Activated CD8-positive, alpha-beta memory T cell treated with anti-CD3 and anti-CD28 coated beads, Interleukin-2, amount 10 ng/mL, durations not matched to agents 7 days and 5 days (primary cell): ENCODE results near the gene ARPC2. TPM values are rescaled to one million over a fixed set of nuclear protein-coding genes. Genes with fewer than 3 reads are reported as not detected.

ENCODE experiments used
- ATAC-seq: fragments of 150-1000 bp; cut with Tn5 transposase; one replicate; pipeline ENCODE4 v1.10.0; 2021; ENCODE audit warnings: moderate library complexity
- CTCF ChIA-PET: fragments of 350-600 bp; sonication (Branson Sonifier 250); formaldehyde crosslinking; loops from one replicate; lab custom pipeline; 2021; ENCODE audit warnings: antibody characterized with exemption; lab: Charles Lee
- DNase-seq: peaks from one replicate; pipeline ENCODE4 v3.0.0-alpha.2; 2020
- H3K27ac Mint-ChIP-seq: one replicate; pipeline ENCODE4 v1.8.0; 2021; ENCODE audit warnings: mild to moderate bottlenecking, mixed read lengths
- H3K27me3 Mint-ChIP-seq: one replicate; pipeline ENCODE4 v1.8.0; 2021; ENCODE audit warnings: mixed read lengths
- H3K36me3 Mint-ChIP-seq: one replicate; pipeline ENCODE4 v1.8.0; 2021; ENCODE audit warnings: mild to moderate bottlenecking, mixed read lengths
- H3K4me1 Mint-ChIP-seq: one replicate; pipeline ENCODE4 v1.8.0; 2021; ENCODE audit warnings: mixed read lengths
- H3K4me3 Mint-ChIP-seq: one replicate; pipeline ENCODE4 v1.8.0; 2021; ENCODE audit warnings: mild to moderate bottlenecking, moderate library complexity, mixed read lengths
- H3K9me3 Mint-ChIP-seq: one replicate; pipeline ENCODE4 v1.8.0; 2022; ENCODE audit warnings: low read depth, mixed read lengths
- total RNA-seq, 2 experiments: library from RNA; stranded (reverse); gene quantifications; one replicate each; pipeline ENCODE4 v1.2.3, GENCODE V29; 2021

Gene ARPC2
- total RNA-seq, 2 experiments from 2014 or later = 742 to 839 TPM

DNA sequence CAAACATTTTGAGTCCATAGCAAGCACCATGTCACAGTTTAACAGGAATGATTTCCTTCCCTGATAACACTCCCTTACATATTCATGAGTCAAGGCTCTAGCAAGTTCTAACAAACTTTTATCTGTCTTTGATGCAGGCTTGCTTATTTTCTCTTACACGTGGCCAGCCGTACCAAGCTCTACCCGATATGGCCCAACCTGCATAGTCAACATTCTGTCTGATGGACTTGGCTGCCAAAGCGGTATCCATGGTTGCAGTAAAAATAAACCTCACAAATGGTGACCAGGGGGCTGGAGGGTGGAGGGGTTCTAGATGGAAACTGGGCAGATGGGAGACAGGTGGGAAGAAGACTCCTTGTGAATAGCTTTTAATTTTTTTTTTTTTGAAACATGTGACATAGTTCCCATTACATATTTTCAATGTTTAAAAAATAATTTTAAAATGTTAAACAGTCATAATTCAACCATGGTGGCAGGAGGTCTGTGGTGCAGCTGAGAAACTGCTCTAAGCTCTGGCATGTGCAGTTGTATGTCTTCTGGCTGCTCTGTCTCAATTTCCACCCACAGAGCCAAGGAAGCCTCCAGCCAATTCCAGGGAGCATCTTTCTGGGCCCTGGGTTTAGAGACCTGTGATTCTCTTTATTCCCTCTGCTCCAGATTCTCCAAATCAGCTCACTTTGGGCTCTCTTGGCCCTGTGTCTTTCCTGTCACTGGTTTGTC, 29.5 kb upstream of the ARPC2 start:
- H3K27me3 Mint-ChIP-seq = peaks cover 6% of the 10 kb centered on the region
- H3K9me3 Mint-ChIP-seq = no peaks in the 10 kb centered on the region
- DNase-seq (no peak), ATAC-seq (no peak)
- H3K4me3 Mint-ChIP-seq = no peak overlapping the region
- CTCF ChIA-PET = interaction anchor here (0.8 to 4.1 kb wide), 13 partner anchors 20 to 169 kb away, joined by 3 to 22 read pairs (median 4); partner anchors contain the start of genes CATIP and CXCR1
- peaks cover 15% of the 10 kb centered on the region for H3K4me1 Mint-ChIP-seq
- peak overlapping the region; percentile 37 for H3K27ac Mint-ChIP-seq
- no peaks in the 10 kb centered on the region for H3K36me3 Mint-ChIP-seq

- Mint-ChIP-seq H3K27me3 (peaks cover 6% of the 10 kb centered on the region), H3K4me1 (peaks cover 15% of the 10 kb centered on the region), H3K36me3 (no peaks in the 10 kb centered on the region), H3K27ac (no peak overlapping the region), H3K9me3 (no peaks in the 10 kb centered on the region), H3K4me3 (no peak overlapping the region)
- DNase-seq = no peak
- CTCF ChIA-PET = interaction anchor here (1.0 to 4.1 kb wide), 5 partner anchors 21 to 168 kb away, joined by 3 to 22 read pairs (median 5); partner anchors contain the start of genes CATIP and CXCR1
- no peak for ATAC-seq
These were observed 28.5 kb upstream of the ARPC2 start for GRCh38 chr2:218188528-218188927.

DNA sequence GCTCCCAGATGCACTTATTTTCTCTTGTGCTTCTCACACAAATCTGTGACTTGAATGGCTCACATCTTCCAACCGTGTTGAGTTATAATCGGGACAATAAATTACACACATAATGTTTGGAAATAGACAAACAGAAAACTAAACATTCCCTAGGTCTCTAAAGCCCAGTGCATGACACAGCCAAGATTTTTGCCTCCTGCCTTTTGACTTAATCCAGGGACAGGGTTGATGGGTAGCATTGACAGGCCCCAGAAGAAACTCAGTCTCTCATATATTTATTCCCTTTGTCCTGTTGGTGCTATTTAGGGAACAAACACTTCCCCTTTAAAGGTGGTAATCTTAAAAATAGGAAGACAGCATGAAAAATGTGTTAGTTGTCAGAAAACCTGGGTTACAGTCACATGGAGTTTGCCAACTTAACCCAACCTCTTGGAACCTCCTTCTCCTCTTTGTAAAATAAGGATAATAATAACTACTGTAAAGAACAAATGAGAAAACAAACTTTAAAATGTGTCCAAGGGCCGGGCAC, 24.0 kb upstream of the ARPC2 start:
- CTCF ChIA-PET = no interaction called here
- H3K27me3 Mint-ChIP-seq = peaks cover 15% of the 10 kb centered on the region
- no peak overlapping the region for H3K27ac Mint-ChIP-seq
- H3K4me1 Mint-ChIP-seq = no peaks in the 10 kb centered on the region
- ATAC-seq (no peak), DNase-seq (no peak)
- H3K9me3 Mint-ChIP-seq = no peaks in the 10 kb centered on the region
- no peak overlapping the region for H3K4me3 Mint-ChIP-seq
- H3K36me3 Mint-ChIP-seq = no peaks in the 10 kb centered on the region

GRCh38 chr2:218193701-218194100, 23.3 kb upstream of the ARPC2 start:
- DNase-seq (no peak), ATAC-seq (no peak)
- no peaks in the 10 kb centered on the region for H3K4me1 Mint-ChIP-seq
- H3K9me3 Mint-ChIP-seq = no peaks in the 10 kb centered on the region
- H3K27me3 Mint-ChIP-seq = peaks cover 16% of the 10 kb centered on the region
- H3K4me3 Mint-ChIP-seq = no peak overlapping the region
- CTCF ChIA-PET = no interaction called here
- H3K36me3 Mint-ChIP-seq = no peaks in the 10 kb centered on the region
- H3K27ac Mint-ChIP-seq = no peak overlapping the region

DNA sequence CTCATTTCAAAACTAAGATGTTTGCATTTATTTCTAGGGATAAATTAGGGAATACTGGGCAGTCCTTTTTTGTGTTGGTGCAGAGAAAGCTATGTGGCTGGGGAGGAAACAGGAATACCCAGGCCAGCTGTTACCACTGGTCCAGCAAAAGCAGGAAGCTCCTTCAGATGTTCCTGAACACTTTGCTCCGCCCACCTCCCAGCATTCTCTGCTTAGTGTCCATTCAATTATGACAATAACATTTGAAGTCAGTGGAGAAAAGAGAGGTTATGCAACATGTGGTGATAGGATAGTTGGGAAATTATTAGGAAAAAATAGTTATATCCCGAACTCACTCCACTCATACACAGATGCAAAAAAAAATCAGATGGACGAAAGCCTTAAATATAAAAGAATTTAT, 22.1 kb upstream of the ARPC2 start:
- Mint-ChIP-seq H3K27ac (no peak overlapping the region), H3K9me3 (no peaks in the 10 kb centered on the region), H3K27me3 (peaks cover 20% of the 10 kb centered on the region), H3K36me3 (no peaks in the 10 kb centered on the region), H3K4me3 (no peak overlapping the region), H3K4me1 (no peaks in the 10 kb centered on the region)
- CTCF ChIA-PET = no interaction called here
- ATAC-seq (no peak), DNase-seq (no peak)

DNA sequence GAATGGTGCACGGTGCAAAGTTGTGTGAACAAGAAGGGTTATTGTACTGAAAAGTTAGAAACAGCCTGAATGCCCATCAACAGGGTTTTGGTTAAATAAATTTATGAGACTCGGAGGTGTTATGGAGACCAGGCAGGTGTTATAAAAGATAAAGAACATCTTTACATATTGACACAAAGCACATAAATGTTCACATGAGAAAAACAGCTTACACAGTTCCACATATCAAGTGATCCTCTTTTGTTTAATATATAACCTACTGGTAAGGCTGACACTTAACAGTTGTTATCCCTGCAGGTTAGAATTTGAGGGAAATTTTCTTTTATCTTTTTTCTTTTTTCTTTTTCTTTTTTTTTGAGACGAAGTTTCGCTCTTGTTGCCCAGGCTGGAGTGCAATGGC, 20.0 kb upstream of the ARPC2 start:
- no peak for DNase-seq
- Mint-ChIP-seq H3K4me1 (no peaks in the 10 kb centered on the region), H3K9me3 (no peaks in the 10 kb centered on the region), H3K4me3 (no peak overlapping the region), H3K27ac (no peak overlapping the region), H3K36me3 (no peaks in the 10 kb centered on the region), H3K27me3 (peaks cover 26% of the 10 kb centered on the region)
- CTCF ChIA-PET = no interaction called here
- ATAC-seq = no peak

- CTCF ChIA-PET = interaction anchor here (1.2 to 1.4 kb wide), 2 partner anchors 28 to 35 kb away, joined by 3 read pairs; no protein-coding TSS in a partner anchor
These were observed 14.7 kb upstream of the ARPC2 start for GRCh38 chr2:218202266-218202665.

DNA sequence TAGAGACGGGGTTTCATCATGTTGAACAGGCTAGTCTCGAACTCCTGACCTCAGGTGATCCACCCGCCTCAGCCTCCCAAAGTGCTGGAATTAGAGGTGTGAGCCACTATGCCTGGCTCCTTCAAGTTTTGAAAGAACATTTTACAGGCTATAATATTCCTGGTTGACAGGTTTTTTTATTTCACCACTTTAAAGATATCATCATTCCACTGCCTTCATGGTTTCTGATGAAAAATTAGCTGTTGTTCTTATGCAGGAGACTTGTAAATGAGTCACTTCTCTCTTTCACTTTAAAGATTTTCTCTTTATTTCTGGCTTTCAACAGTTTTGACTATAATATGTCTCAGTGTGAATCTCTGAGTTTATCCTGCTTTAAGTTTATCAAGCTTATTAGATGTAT, 7.9 kb upstream of the ARPC2 start:
- Mint-ChIP-seq H3K4me1 (no peaks in the 10 kb centered on the region), H3K27me3 (peaks cover 21% of the 10 kb centered on the region), H3K36me3 (peaks cover 5% of the 10 kb centered on the region), H3K27ac (no peak overlapping the region), H3K4me3 (no peak overlapping the region), H3K9me3 (peaks cover 7% of the 10 kb centered on the region)
- DNase-seq (no peak), ATAC-seq (no peak)
- CTCF ChIA-PET = interaction anchor here (0.9 to 1.1 kb wide), 3 partner anchors 10 to 49 kb away, joined by 3 to 4 read pairs (median 4); no protein-coding TSS in a partner anchor

More at GRCh38 chr2:218202266-218202665, 14.7 kb upstream of the ARPC2 start:
- Mint-ChIP-seq H3K36me3 (no peaks in the 10 kb centered on the region), H3K27ac (no peak overlapping the region), H3K4me1 (no peaks in the 10 kb centered on the region), H3K4me3 (no peak overlapping the region), H3K9me3 (no peaks in the 10 kb centered on the region), H3K27me3 (peaks cover 22% of the 10 kb centered on the region)
- ATAC-seq (no peak), DNase-seq (no peak)

DNA sequence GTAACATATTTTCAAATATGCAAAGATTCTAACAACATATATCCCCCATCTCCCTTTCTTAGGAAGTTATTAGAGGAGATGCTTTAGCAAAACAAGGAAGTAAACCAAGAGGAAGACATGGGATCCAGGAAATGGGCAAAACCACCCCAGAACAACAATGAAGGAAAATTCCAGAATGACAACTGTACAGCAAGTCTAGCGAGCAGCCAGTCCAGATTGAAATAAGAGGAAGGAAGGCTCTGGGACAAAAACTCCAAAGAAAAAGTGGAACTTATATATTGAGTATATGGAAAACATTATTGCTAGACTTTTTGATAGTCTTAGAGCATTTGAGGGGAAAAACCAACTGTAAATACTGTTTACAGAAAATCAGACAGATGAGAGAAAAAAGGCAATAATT, 2.9 kb upstream of the ARPC2 start:
- Mint-ChIP-seq H3K27ac (no peak overlapping the region), H3K4me3 (no peak overlapping the region), H3K36me3 (peaks cover 23% of the 10 kb centered on the region), H3K27me3 (peaks cover 16% of the 10 kb centered on the region), H3K4me1 (peaks cover 13% of the 10 kb centered on the region), H3K9me3 (peaks cover 7% of the 10 kb centered on the region)
- ATAC-seq (no peak), DNase-seq (no peak)
- CTCF ChIA-PET = interaction anchor here (1.3 to 2.8 kb wide), 2 partner anchors 16 to 27 kb away, joined by 3 to 25 read pairs; no protein-coding TSS in a partner anchor

- CTCF ChIA-PET = interaction anchor here (1.1 to 2.8 kb wide), 5 partner anchors 10 to 43 kb away, joined by 3 to 25 read pairs (median 4); no protein-coding TSS in a partner anchor
These were observed 684 bp upstream of the ARPC2 start for GRCh38 chr2:218216336-218216673.

DNA sequence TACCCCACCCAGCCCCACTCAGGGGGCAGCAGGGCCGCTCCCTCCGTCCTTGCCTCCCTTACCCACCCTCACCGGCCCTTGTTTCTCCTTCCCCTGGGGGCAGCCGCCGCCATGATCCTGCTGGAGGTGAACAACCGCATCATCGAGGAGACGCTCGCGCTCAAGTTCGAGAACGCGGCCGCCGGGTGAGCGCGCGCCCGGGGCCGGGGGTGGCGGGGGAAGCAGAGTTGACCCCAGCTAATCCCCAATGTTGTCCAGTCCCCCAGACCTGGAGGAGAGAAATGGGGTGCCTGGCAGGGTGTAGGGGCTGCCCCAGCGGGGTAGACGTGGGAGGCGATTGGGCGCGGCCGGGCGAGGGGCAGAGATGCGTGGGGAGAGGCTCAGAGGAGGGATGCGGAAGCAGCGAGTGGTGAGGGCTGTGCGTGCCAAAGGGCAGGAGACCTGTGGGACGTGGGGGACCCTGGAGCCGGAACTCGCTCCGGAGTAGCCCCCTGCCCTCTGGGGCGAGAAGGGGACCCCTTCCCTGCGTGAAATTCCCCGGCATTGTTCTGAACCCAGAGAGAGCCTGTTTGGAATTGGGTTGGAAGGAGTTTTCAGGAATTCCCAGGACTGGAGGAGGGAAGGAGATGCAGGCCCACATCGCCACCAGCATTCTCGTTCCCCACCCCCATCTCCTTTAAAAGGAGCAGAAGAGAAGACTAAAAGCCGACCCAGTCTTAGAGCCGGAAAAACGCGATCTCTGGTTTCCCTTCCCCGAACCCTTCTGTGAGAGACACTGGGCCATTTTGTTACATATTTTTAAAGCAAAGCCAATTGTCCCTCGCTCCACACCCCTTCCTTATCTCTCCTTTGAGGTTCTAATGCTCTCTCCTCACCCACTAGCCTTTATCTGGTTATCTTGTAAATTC, 625 bp downstream of the ARPC2 start:
- peak overlapping the region; percentile 87 for H3K4me3 Mint-ChIP-seq
- no peaks in the 10 kb centered on the region for H3K9me3 Mint-ChIP-seq
- H3K4me1 Mint-ChIP-seq = peaks cover 37% of the 10 kb centered on the region
- DNase-seq (peak; percentile 87), ATAC-seq (peak; percentile 74)
- H3K27ac Mint-ChIP-seq = peak overlapping the region; percentile 93
- H3K27me3 Mint-ChIP-seq = no peaks in the 10 kb centered on the region
- CTCF ChIA-PET = interaction anchor here (0.9 to 1.6 kb wide), 2 partner anchors 12 to 52 kb away, joined by 3 to 9 read pairs; partner anchors contain the start of genes AAMP and PNKD
- H3K36me3 Mint-ChIP-seq = peaks cover 49% of the 10 kb centered on the region

More at GRCh38 chr2:218216336-218216673, 684 bp upstream of the ARPC2 start:
- Mint-ChIP-seq H3K4me1 (peaks cover 25% of the 10 kb centered on the region), H3K36me3 (peaks cover 41% of the 10 kb centered on the region), H3K4me3 (peak overlapping the region; percentile 87), H3K27me3 (peaks cover 3% of the 10 kb centered on the region), H3K9me3 (no peaks in the 10 kb centered on the region), H3K27ac (peak overlapping the region; percentile 93)
- no peak for ATAC-seq
- no peak for DNase-seq

GRCh38 chr2:218218268-218219185, 1.5 kb downstream of the ARPC2 start:
- peak; percentile 24 for ATAC-seq
- no peaks in the 10 kb centered on the region for H3K9me3 Mint-ChIP-seq
- CTCF ChIA-PET = interaction anchor here (0.7 to 1.7 kb wide), 5 partner anchors 9 to 178 kb away, joined by 3 to 9 read pairs (median 4); partner anchors contain the start of genes AAMP and PNKD
- peak overlapping the region; percentile 93 for H3K27ac Mint-ChIP-seq
- peak overlapping the region; percentile 87 for H3K4me3 Mint-ChIP-seq
- peak; percentile 67 for DNase-seq
- no peaks in the 10 kb centered on the region for H3K27me3 Mint-ChIP-seq
- H3K4me1 Mint-ChIP-seq = peaks cover 46% of the 10 kb centered on the region
- H3K36me3 Mint-ChIP-seq = peaks cover 57% of the 10 kb centered on the region
